HG02798 (cell line): ENCODE results near the gene ANKS1B.

ENCODE experiments used
- ATAC-seq: cut with Tn5 transposase; IDR thresholded peaks from one replicate; pipeline ENCODE4 v1.9.1; 2021; ENCODE audit warnings: mild to moderate bottlenecking; ENCODE audit not compliant: unreplicated experiment, poor library complexity

The ANKS1B gene

DNA sequence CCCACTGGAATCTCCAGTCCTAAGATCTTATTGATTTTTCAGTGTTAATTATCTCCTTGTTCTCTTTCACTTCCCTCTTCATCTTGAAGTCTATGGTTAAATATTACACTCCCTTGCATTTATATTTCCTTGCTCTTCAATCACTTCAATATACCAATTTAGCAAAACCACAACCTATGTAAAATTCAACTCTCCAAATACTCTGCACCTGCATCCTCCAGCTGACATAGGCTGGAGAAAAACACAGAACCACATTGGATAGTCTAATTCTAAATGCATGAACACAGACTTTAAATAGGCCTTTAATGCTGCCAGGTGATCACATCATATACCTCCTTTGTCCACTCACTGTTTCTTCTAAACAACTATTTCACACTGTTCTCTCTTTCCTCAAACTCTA is 591.0 kb downstream of the ANKS1B start:
- peak; percentile 49 for ATAC-seq

DNA sequence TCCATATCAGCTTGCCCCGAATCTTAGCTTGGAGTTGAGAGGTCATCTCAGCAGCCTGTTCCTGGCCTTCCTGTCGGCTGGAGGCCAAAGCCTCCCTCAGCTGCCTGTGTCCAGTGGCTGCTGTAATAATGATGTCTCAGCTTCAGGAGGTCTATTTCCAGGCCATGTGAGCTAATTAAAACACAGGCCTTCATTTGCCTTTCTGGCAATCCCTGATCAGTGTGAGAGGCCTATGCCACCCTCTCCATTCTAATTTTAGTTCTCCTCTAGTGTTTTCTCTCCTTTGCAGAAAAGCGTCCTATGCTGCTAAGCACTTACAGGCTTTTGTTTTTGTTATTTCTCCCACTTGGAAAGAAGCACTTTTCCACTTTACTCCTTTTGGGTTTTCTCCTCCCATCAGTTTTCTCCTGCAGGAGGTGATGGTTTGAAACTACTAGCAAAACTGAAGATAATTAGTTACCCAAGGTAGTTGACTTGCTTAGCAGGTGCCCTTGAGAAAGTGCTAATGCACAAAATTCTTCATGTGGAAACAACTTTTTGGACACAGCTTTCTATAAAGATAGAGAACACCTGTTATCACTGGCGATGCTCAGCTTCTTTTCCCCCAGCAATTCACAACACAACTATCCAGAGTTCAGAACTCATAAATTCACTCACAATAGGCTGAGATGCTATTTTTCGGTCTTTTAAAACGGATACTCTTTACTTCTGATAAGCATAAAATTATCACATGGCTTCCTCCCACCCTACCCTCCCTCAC is 592.5 kb downstream of the ANKS1B start:
- no peak for ATAC-seq

DNA sequence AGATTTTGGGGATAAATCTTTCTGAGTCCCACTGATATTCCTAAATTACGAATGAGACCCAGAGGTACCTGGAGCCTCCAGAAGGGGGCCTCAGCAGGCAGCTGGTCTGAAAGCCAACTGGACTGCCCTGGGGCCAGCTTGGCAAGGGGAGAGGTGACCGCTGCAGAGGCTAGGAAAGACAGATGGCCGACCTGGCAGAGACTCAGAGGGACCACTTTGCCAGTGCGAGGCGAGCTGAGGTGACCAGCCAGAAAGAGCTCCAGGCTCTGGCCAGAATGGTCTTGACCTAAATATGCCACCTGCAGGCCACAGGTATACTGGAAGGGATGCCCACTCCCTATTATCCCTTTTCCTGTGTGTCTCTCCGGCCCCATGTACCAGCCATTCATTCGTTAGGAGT is 594.0 kb downstream of the ANKS1B start:
- peak; percentile 45 for ATAC-seq

DNA sequence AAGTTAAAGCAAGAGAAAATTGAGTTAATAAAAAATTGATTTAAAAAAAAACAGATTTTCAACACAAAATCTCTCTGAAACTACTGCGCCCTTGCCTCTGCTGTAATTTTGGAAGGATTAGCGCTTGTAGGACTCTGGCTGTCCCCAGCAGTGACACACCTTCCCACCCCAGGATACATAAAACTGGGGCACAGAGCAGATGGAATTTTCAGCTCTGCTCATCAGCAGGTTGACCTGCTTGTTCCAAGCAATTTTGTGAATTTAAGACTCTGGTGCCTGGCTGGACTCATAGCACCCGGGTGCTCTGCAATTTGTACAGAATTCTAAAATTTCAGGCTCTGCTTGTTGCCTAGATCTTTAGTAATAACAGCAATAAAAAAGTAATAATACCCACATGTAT is 595.0 kb downstream of the ANKS1B start:
- ATAC-seq, result no peak

DNA sequence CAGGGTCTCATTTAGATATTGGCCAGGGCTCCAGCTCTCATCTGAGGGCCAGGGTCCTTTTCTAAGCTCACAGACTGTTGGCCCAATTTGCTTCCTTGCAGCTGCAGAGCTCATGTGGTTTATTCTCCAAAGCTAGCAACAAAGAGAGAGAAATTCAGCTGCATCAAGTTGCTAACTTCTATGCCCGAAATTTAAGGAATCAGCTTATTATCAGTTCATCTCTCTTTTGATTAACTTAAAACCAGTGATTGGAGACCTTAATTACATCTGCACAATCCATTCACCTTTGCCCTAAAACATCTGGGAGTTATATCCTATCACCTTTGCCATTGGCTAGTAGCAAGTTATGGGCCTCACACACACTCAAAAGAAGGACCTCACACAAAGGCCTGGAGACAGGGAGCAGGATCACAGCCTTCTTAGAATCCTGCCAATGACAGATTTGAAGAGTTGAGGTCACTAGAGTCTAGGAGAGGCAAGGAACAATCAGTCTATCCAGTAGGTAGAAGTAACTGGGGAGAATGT is 596.0 kb downstream of the ANKS1B start:
- ATAC-seq, result no peak

DNA sequence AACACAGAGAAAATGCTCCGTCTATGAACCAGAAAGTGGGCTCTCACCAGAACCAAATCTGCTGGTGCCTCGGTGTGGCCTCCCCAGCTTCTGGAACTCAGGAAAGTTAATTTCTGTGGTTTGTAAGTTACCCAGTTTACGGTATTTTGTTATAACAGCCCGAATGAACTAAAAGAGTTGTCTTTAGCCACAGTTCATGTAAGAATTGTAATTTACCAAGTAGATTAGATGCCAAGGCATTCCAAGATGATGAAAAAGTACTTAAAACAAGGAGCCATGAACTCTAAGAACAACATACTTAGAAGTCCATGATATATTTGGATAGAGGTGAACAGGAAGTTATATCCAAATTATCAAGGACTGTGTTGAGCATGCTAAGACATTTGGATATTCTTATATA is 597.1 kb downstream of the ANKS1B start:
- ATAC-seq, result no peak

DNA sequence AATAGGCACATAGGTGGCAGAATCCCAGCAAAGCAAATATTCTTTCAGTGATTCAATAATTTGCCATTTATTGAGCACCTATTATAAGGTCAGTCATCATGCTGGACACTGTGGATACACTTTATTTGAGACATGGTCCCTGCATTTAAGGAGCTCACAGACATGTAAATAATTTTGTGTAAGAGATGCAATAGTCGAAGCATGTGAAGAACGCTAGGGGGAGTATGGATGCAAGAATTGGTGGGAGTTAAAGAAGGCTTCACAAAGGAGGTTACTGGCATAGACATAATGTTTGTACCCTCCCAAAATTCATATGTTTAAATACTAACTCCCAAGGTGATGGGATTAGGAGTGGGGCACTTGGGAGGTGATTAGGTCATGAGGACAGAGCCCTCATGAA is 597.8 kb downstream of the ANKS1B start:
- ATAC-seq, result peak; percentile 56

DNA sequence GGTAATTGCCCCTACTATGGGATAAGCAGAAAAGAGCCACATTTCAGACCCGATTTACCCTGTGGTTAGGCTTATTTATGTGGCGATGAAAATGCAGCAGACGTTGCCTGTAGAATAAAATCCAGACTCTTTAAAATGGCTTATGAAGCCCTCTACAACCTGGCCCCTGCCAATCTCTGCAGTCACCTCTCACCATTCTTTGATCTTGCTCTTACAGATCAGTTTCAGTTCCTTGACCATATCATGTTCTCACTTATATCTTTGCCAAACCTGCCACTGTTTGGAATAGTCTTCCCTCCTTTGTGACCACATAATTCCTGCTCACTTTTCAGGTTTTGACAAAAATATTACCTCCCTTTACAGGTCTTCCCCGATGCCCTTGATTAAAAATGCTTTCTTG is 601.5 kb downstream of the ANKS1B start:
- no peak for ATAC-seq

DNA sequence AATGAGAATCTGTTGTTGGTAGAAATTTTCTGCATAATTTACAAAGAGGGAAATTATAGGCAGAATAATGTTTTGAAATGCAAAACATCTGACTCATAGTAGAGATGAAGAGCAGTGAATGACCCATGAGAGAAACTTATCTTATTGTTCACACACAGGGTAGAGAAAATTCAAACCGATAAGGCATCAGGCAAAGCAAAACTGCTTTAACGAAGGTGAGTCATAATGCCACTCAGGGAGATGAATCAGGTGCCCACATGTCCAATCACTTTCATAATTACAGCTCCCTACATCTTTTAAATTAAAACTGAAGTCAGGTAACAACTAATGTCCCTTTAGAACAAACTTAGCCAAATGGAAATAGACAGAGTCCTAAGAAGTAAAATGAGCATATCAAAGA is 602.7 kb downstream of the ANKS1B start:
- peak; percentile 78 for ATAC-seq

DNA sequence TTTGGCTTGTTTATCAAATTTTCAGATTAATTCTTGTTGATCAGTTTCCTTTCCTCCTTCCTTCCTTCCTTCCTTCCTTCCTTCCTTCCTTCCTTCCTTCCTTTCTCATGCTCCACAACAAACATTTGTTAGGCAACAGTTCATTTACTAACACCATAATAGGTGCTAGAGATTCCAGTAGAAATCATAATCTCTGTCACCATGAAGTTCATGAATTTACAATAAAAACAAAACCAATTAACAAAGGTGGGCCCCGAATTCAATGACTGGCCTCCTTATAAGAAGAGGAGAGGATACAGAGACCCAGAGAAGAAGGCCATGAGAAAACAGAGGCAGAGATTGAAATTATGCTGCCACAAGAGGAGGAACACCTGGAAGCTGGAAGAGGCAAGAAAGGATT is 604.0 kb downstream of the ANKS1B start:
- no peak for ATAC-seq

DNA sequence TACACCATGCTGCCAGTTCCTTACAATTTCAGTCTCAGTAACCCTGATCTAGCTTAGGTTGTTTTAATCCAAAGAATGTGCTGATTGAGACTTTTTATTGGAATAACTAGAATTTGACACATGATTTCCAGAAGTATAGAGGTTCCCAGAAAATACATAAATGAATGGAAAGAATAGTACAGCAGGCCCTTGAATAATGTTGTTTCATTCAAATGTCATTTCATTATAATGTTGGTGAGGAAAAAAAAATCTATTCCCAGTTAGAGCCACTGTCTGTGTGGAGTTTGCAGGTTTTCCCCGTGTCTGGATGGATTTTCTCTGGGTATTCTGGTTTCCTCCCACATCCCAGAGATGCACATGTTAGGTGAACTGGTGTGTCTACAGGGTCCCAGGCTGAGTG is 610.7 kb downstream of the ANKS1B start:
- ATAC-seq, result no peak

DNA sequence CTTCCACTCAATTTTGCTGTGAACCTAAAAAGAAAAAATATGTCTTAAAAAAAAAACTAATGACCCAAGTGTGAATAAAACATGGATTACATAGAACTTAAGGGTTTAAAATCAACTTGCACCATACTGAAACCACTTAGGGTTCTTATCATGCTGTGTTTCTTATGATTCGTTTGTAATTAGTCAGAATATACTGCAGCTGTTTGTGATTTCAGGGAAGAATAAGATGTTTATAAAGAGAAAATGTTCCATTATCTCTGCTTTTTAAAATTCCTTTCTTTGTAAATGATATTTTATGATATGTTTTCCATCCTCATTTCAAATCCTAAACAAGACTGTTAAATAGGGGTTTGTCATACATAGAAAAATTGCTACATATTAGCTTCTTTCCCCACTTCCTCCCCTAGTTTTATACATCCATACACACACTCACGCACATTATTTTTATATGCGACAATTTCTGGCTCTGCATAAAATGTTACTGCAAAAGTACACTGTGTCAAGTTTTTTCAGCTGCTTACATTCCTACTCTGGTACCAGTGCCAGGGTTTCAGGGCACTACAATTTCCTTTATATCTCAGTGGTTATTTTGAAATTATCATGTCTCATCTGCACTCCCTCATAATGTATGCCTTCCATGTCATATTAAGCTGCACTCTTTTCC is 612.3 kb downstream of the ANKS1B start:
- no peak for ATAC-seq

DNA sequence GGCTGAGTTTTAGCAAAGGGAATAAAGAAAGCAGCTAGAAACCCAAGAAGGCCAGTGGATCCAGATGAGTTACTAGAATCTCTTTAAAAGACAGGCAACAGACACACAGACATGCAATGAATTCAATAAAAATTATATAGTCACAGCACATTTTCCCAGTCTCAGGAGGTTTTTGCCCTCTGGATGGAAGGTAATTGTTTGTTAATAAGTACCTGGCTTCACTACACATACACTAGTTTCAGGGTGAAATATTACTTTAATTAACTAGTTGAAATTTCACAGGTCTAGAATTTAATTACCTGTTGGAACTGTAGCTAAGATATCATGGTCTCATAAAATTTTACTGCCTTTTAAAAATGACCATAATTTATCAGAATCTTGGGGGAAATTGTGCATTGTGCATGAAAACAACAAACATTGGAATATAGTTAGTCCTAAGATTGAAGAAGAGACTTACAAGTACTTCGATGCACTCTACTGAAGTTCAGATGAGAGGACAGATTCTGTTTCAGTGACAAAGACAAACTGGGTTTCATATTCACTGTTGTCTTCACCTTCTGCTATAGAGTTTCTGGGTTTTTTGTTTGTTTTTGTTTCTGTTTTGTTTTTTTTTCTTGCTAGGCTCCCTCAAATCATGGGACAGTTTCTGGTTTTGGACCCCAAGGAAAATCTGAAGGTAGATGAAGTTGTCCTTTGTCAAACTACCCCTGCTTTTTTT is 614.2 kb downstream of the ANKS1B start:
- peak; percentile 61 for ATAC-seq

DNA sequence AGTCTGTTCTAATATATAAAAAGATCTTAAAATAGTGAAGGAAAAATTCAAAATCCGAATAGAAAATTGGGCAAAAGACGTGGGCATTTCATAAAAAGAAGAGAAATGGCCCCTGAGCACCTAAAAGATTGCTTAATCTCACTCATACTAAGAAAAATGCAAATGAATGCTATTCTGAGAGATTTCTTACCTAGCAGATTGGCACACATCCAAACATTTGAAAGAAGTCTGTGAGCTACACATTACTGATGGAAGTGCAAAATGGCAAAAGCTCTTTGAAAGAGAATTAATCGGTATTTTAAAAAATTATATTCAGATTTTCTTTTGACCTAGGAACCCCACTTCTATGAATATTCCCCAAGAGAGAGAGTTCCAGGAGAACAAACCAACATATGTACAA is 617.6 kb downstream of the ANKS1B start:
- no peak for ATAC-seq

DNA sequence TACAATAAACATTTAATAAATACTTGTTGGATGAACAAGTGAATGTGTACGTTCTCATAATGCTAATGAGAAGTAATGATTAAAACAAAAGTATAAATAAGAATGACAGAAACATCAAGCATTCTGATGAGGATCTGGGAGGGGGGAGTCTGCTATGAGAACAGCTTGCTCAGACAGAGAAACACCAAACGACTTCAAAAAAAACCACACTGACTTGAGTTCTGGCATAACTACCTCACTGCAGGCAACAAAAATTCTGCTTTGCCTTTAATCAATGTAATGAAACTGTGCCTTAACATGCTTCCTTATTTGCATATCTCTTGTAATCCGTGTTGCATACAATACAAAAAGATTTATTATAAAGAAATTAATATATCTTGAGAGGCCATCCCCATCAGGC is 632.5 kb downstream of the ANKS1B start:
- no peak for ATAC-seq

DNA sequence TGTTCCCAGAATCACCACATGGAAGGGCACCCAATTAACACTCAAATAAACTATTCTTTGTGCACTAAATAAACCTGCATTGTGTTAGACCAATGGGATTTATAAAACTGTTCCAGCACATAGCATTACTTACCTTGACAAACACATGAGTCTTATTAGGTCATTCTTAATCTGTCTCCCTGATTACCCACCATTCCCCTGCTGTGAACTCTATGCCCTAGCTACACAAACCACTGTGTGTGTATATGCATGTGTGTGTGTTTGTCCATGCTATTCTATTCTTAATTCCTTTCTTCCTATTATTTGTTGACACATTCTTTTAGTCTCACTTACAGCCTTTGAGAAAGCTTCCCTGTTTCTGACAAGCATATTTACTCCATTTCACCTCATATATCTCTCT is 640.8 kb downstream of the ANKS1B start:
- ATAC-seq, result no peak

DNA sequence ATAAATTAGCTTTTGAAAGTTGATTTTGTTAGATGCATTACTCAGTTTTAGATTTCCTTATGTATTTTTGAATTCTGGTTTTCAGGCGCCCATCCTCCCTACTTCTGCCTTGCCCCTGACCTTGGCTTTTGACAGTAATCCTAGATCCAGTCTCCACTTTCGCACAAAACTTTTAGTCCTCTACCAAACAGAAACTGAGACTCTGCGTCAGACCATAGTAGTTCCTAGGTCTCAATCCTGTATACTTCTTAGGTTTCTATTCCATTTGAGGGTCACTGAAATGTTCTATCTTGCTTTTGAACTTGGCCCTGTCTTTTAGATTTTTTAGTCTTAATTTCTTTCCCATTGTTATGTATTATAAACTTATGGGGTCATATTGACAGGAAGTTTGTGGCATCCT is 645.1 kb downstream of the ANKS1B start:
- no peak for ATAC-seq

DNA sequence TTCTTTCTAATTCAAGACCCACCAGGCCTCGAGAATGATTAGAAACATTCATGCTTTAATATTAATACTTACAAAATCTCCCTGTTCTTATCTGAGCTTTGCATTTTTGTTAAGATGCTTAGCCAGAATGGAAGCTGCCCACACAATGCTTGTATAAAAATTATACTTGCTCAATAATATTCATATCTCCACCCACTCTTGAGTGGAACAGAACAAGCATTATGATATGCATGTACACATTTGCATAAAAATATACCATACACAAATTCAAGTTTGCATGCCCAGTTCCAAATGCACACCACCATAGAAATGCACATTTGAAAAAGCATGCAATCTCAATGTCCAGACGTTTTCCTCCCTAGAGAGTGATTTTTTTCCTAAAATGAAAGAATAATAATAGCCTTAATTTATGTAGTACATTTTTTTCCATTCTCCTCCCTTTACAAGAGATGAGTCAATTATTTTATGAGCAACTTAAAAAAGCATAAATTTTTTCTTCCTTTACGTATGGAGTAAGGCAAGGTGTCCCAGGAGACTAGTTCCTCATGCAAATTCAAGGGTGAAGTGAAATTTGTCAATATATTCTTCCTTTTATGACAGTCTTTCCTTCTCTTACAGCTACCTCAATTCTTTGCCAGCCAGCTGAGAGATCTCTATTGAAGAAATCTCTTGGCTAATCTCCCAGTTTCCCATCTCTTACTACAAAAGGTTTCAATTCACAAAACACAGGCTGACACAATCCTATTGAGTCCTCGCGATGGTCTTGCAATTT is 650.3 kb downstream of the ANKS1B start:
- no peak for ATAC-seq

DNA sequence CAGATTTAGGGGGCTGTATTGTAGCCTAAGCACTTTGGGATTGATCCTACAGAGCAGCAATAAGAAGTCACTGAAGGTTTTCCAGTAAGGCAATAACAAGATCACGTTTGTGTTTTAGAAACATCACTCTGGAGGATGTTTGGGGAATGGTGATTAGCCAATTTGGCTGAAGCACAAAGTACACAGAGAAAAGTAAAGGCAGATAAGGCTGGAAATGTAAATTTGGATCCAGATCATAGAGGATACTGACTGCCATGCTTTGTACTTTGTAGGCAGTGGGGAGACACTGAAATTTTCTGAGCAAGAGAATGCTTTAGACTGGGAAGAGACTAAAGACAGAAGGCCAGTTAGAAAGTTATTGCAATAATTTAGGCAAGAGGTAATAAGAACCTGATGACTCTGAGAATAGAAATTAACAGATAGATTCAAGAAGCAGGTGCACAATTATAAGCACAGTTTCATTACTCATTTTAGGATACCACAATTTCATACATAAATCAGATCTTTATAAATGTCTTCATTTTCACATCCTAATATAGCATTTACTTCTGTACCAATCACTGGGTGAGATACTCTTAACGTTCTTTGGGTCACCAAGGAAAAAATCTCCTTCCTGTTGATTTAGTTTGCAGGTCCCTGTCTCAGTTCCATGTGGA is 651.7 kb downstream of the ANKS1B start:
- no peak for ATAC-seq

DNA sequence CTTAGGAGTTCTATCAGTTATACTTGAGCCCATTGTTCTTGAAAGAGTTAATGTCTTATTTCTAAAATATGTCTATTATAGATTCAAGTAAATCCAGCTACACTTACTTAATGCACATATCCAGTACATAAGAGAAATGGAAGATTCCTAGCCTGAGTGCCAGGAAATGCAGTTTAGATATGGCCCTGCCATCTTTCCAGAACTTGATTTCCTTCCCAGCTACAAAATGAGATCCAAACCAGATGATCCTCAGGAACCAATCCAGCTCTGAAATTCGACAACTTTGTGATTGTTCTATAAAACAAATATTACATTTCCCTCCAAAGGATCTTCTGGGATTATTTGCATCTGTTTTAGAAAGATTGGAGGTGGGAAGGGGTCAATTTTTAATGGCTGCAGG is 654.5 kb downstream of the ANKS1B start:
- ATAC-seq, result no peak
